ENCODE data around the gene PDLIM5.

GRCh38 chr4:94598758-94599157, 147.0 kb downstream of the PDLIM5 start:
- TF ChIP-seq SP1 (IDR thresholded peaks at IDR 0.05) = no peak
- no peak for TF ChIP-seq FOXA1 (IDR thresholded peaks at IDR 0.05)
- no peak for TF ChIP-seq ELF4 (IDR thresholded peaks at IDR 0.05)
- no peak for TF ChIP-seq BHLHE40 (IDR thresholded peaks at IDR 0.05; ENCODE audit: borderline replicate concordance)
- TF ChIP-seq, protein P1, sequence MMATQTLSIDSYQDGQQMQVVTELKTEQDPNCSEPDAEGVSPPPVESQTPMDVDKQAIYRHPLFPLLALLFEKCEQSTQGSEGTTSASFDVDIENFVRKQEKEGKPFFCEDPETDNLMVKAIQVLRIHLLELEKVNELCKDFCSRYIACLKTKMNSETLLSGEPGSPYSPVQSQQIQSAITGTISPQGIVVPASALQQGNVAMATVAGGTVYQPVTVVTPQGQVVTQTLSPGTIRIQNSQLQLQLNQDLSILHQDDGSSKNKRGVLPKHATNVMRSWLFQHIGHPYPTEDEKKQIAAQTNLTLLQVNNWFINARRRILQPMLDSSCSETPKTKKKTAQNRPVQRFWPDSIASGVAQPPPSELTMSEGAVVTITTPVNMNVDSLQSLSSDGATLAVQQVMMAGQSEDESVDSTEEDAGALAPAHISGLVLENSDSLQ (IDR thresholded peaks at IDR 0.05) = no peak
- no peak for TF ChIP-seq CTBP1 (IDR thresholded peaks at IDR 0.05; ENCODE audit: borderline replicate concordance)
- no peak for TF ChIP-seq SUZ12 (IDR thresholded peaks at IDR 0.05)
- TF ChIP-seq FOXK2 (IDR thresholded peaks at IDR 0.05) = no peak
- no peak for TF ChIP-seq L3MBTL2 (conservative IDR thresholded peaks at IDR 0.05)
- no peak for TF ChIP-seq FOXM1 (IDR thresholded peaks at IDR 0.05; ENCODE audit: borderline replicate concordance)
- TF ChIP-seq HDGF (IDR thresholded peaks at IDR 0.05; ENCODE audit: borderline replicate concordance) = no peak
